Adrenal gland (tissue), 5 donors: ENCODE results near the gene BMAL1.

Experiments
- CTCF ChIP-seq, 6 experiments: fragments of 450-650 bp in 4 of 6; fragments of 200-600 bp in 2 of 6; sonication (generic) in 1 of 6; IDR thresholded peaks; 1 replicate in 5 of 6; 2 replicates in 1 of 6; pipeline versions ENCODE4 v1.5.1 to v1.8.0; 2016 to 2021; ENCODE audit warnings: antibody characterized with exemption in 6 of 6, mild to moderate bottlenecking in 2 of 6, moderate library complexity in 1 of 6
- POLR2A ChIP-seq, 2 donors: fragments of 450-650 bp; IDR thresholded peaks; one replicate each; pipeline ENCODE4 v1.6.1; 2017; ENCODE audit warnings: antibody characterized with exemption in 2 of 2, mild to moderate bottlenecking in 2 of 2, moderate library complexity in 1 of 2
- donor health status: DM: no; HTN: no; CAD: no.

- no peak for TF ChIP-seq CTCF (IDR thresholded peaks at IDR 0.05)
- TF ChIP-seq POLR2A (IDR thresholded peaks at IDR 0.05): no peak
Measured at GRCh38 chr11:13269775-13270174, 7.8 kb upstream of the BMAL1 start.
